ENCODE data around the gene KCNIP1.

GRCh38 chr5:170559296-170559695 lies 55.5 kb downstream of the KCNIP1 start:
- TF ChIP-seq EP300 (conservative IDR thresholded peaks at IDR 0.05; ENCODE audit: poor library complexity, severe bottlenecking) = no peak
- no peak for TF ChIP-seq CTCF (IDR thresholded peaks at IDR 0.05; ENCODE audit: poor library complexity, severe bottlenecking)
- TF ChIP-seq SMC3 (conservative IDR thresholded peaks at IDR 0.05; ENCODE audit: poor library complexity) = no peak
